ENCODE results near the gene EIF2S3. TPM values are rescaled to one million over a fixed set of nuclear protein-coding genes. Genes with fewer than 3 reads are reported as not detected.
"Not testable (repeated sequence)": the region's sequence is repeated elsewhere in the genome, so short reads cannot be mapped to it uniquely, and the experiment has no call there.

EIF2S3 gene
- total RNA-seq, 1 donor from 2014 or later = 295 TPM

DNA sequence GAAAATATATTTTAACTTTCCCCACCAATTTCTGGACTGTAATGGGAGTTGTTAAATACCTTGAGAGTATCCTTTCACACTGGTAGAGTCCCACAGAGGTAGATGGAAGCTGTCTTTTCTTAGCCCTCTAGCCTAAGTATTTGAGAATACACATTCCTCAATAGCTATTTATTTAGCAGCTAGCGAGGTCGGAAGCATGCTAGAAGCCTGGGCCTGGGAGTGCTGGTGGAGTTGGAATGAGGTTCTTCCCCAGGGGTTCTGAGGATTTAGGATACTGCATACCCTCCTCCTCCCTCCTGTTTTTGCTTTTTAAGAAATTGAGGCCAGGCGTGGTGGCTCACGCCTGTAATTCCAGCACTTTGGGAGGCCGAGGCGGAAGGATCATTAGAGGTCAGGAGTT, 26.8 kb upstream of the EIF2S3 start:
- no peak for DNase-seq (ENCODE audit: low spot score)
- peaks cover 13% of the 10 kb centered on the region for H3K4me1 Mint-ChIP-seq (ENCODE audit: low read depth)
- peaks cover 2% of the 10 kb centered on the region for H3K36me3 Mint-ChIP-seq (ENCODE audit: low read depth)
- H3K4me3 Mint-ChIP-seq (ENCODE audit: unreplicated experiment) = no peak overlapping the region
- no peak overlapping the region for H3K27ac Mint-ChIP-seq (ENCODE audit: unreplicated experiment)
- TF ChIP-seq, protein P1, sequence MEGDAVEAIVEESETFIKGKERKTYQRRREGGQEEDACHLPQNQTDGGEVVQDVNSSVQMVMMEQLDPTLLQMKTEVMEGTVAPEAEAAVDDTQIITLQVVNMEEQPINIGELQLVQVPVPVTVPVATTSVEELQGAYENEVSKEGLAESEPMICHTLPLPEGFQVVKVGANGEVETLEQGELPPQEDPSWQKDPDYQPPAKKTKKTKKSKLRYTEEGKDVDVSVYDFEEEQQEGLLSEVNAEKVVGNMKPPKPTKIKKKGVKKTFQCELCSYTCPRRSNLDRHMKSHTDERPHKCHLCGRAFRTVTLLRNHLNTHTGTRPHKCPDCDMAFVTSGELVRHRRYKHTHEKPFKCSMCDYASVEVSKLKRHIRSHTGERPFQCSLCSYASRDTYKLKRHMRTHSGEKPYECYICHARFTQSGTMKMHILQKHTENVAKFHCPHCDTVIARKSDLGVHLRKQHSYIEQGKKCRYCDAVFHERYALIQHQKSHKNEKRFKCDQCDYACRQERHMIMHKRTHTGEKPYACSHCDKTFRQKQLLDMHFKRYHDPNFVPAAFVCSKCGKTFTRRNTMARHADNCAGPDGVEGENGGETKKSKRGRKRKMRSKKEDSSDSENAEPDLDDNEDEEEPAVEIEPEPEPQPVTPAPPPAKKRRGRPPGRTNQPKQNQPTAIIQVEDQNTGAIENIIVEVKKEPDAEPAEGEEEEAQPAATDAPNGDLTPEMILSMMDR (IDR thresholded peaks at IDR 0.05) = no peak
- no peaks in the 10 kb centered on the region for H3K9me3 Mint-ChIP-seq (ENCODE audit: low read depth)
- H3K27me3 Mint-ChIP-seq (ENCODE audit: low read depth) = no peaks in the 10 kb centered on the region

DNA sequence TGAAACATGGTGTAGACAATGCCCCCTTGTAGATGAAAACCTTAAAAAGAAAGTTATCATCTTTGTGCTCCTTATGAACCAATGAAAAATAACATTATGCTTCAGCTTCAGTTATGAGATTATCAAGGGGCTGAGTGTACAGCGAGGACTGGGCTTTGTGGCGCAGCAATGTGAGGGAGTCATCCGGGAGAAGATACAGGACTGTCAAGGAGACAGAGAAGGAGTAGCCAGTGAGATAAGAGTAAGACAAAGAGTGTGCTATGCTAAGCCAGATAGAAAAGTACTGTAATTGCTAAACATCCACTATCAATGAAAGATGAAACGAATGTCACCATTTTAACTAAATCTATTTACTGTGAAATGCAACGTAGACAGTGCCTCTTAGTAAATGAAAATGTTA, 24.2 kb upstream of the EIF2S3 start:
- TF ChIP-seq, protein P1 (IDR thresholded peaks at IDR 0.05) = no peak
- H3K27me3 Mint-ChIP-seq (ENCODE audit: low read depth) = no peaks in the 10 kb centered on the region
- H3K27ac Mint-ChIP-seq (ENCODE audit: unreplicated experiment) = no peak overlapping the region

DNA sequence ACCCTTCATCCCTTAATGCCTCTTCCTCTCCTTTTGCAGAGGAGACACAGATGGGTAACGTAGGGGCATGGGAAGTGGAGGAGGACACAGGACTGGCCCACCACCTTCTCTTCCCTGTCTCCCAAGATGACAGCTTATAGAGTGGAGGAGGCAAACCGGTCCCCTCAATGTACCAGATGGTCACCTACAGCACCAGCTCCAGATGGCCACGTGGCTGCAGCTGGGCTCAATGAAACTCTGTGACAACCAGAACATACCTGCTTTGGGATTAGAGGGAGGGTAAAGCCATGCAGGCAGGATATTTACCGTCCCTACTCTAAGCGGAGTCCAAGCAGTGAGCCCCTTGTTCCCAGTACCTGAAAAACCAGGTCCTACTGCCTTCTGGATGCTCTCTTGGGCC, 20.3 kb upstream of the EIF2S3 start:
- no peak for DNase-seq (ENCODE audit: low spot score)
- H3K27me3 Mint-ChIP-seq (ENCODE audit: low read depth) = no peaks in the 10 kb centered on the region
- TF ChIP-seq, protein P1 (IDR thresholded peaks at IDR 0.05) = no peak
- H3K4me1 Mint-ChIP-seq (ENCODE audit: low read depth) = no peaks in the 10 kb centered on the region
- no peaks in the 10 kb centered on the region for H3K36me3 Mint-ChIP-seq (ENCODE audit: low read depth)
- no peak overlapping the region for H3K27ac Mint-ChIP-seq (ENCODE audit: unreplicated experiment)
- H3K4me3 Mint-ChIP-seq (ENCODE audit: unreplicated experiment) = no peak overlapping the region
- H3K9me3 Mint-ChIP-seq (ENCODE audit: low read depth) = no peaks in the 10 kb centered on the region

More for the DNA sequence above, 24.2 kb upstream of the EIF2S3 start:
- Mint-ChIP-seq H3K4me3 (ENCODE audit: unreplicated experiment) (no peak overlapping the region), H3K9me3 (ENCODE audit: low read depth) (no peaks in the 10 kb centered on the region), H3K36me3 (ENCODE audit: low read depth) (no peaks in the 10 kb centered on the region), H3K4me1 (ENCODE audit: low read depth) (peaks cover 6% of the 10 kb centered on the region)
- no peak for DNase-seq (ENCODE audit: low spot score)

- Mint-ChIP-seq H3K27ac (ENCODE audit: unreplicated experiment) (no peak overlapping the region), H3K9me3 (ENCODE audit: low read depth) (no peaks in the 10 kb centered on the region), H3K4me3 (ENCODE audit: unreplicated experiment) (no peak overlapping the region), H3K27me3 (ENCODE audit: low read depth) (no peaks in the 10 kb centered on the region), H3K4me1 (ENCODE audit: low read depth) (no peaks in the 10 kb centered on the region), H3K36me3 (ENCODE audit: low read depth) (no peaks in the 10 kb centered on the region)
- TF ChIP-seq, protein P1 (IDR thresholded peaks at IDR 0.05) = no peak
- DNase-seq (ENCODE audit: low spot score) = no peak
These were observed 17.0 kb upstream of the EIF2S3 start for GRCh38 chrX:24037729-24038128.

- not testable (repeated sequence) for DNase-seq (ENCODE audit: low spot score); H3K9me3 Mint-ChIP-seq (ENCODE audit: low read depth); H3K4me3 Mint-ChIP-seq (ENCODE audit: unreplicated experiment); H3K36me3 Mint-ChIP-seq (ENCODE audit: low read depth); H3K27ac Mint-ChIP-seq (ENCODE audit: unreplicated experiment); H3K27me3 Mint-ChIP-seq (ENCODE audit: low read depth); H3K4me1 Mint-ChIP-seq (ENCODE audit: low read depth)
These were observed 8.7 kb upstream of the EIF2S3 start for GRCh38 chrX:24046060-24046459.

DNA sequence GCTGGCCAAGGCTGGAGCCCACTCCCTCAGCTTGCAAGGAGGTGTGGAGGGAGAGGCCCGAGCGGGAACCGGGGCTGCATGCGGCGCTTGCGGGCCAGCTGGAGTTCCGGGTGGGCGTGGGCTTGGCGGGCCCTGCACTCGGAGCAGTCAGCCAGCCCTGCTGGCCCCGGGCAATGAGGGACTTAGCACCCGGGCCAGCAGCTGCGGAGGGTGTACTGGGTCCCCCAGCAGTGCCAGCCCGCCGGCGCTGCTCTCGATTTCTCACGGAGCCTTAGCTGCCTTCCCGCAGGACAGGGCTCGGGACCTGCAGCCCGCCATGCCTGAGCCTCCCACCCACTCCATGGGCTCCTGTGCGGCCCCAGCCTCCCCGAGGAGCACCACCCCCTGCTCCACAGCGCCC, 5.1 kb upstream of the EIF2S3 start:
- not testable (repeated sequence) for H3K4me1 Mint-ChIP-seq (ENCODE audit: low read depth); H3K9me3 Mint-ChIP-seq (ENCODE audit: low read depth); DNase-seq (ENCODE audit: low spot score); H3K27me3 Mint-ChIP-seq (ENCODE audit: low read depth); H3K4me3 Mint-ChIP-seq (ENCODE audit: unreplicated experiment); H3K27ac Mint-ChIP-seq (ENCODE audit: unreplicated experiment); H3K36me3 Mint-ChIP-seq (ENCODE audit: low read depth)

DNA sequence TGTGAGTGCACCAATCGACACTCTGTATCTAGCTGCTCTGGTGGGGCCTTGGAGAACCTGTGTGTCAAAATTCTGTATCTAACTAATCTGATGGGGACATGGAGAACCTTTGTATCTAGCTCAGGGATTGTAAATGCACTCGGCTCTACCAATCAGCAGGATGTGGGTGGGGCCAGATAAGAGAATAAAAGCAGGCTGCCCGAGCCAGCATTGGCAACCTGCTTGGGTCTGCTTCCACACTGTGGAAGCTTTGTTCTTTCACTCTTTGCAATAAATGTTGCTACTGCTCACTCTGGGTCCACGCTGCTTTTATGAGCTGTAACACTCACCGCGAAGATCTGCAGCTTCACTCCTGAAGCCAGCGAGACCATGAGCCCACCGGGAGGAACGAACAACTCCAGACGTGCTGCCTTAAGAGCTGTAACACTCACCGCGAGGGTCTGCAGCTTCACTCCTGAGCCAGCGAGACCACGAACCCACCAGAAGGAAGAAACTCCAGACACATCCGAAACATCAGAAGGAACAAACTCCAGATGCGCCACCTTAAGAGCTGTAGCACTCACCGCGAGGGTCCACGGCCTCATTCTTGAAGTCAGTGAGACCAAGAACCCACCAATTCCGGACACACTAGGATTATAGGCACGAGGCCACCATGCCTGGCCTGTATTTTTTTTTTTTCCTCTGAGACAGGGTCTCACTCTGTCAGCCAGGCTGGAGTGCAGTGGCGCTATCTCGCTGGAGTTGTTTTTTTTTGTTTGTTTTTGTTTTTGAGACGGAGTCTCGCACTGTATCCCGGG, 4.0 kb upstream of the EIF2S3 start:
- H3K36me3 Mint-ChIP-seq (ENCODE audit: low read depth); H3K4me1 Mint-ChIP-seq (ENCODE audit: low read depth); H3K9me3 Mint-ChIP-seq (ENCODE audit: low read depth); DNase-seq (ENCODE audit: low spot score); H3K4me3 Mint-ChIP-seq (ENCODE audit: unreplicated experiment); H3K27ac Mint-ChIP-seq (ENCODE audit: unreplicated experiment); H3K27me3 Mint-ChIP-seq (ENCODE audit: low read depth): not testable (repeated sequence)

Measured in chondrocyte (in vitro differentiated cells).